ENCODE data around the gene SRP14. TPM values are rescaled to one million over a fixed set of nuclear protein-coding genes. Genes with fewer than 3 reads are reported as not detected.

The SRP14 gene
- total RNA-seq, 2 donors from 2014 or later: 163 to 167 TPM

- Histone ChIP-seq H3K4me1 (peaks cover 28% of the 10 kb centered on the region), H3K27ac (peak overlapping the region; percentile 78), H3K4me3 (no peak overlapping the region), H3K9me3 (no peaks in the 10 kb centered on the region), H3K27me3 (no peaks in the 10 kb centered on the region), H3K36me3 (no peaks in the 10 kb centered on the region), H3K9ac (ENCODE audit: low read depth in 2 of 2, low read length in 2 of 2) (peak overlapping the region in 1 of 2 donors; percentile 70)
- intact Hi-C loops (cut with DNase I): loop anchor here (5.0 kb wide), 1 partner anchor 54 kb away; the partner anchor contains the start of gene BMF
- no peak for TF ChIP-seq CTCF (IDR thresholded peaks at IDR 0.05)
- DNase-seq: no peak
Measured at GRCh38 chr15:40053079-40053830, 14.3 kb upstream of the SRP14 start.

GRCh38 chr15:40052604-40053003, 13.6 kb upstream of the SRP14 start:
- Histone ChIP-seq H3K36me3 (no peaks in the 10 kb centered on the region), H3K4me3 (no peak overlapping the region), H3K4me1 (peaks cover 32% of the 10 kb centered on the region), H3K27ac (peak overlapping the region; percentile 78), H3K9me3 (no peaks in the 10 kb centered on the region), H3K27me3 (no peaks in the 10 kb centered on the region), H3K9ac (ENCODE audit: low read depth in 2 of 2, low read length in 2 of 2) (peak overlapping the region in 1 of 2 donors; percentile 70)
- peak; percentile 78 for DNase-seq
- no peak for TF ChIP-seq CTCF (IDR thresholded peaks at IDR 0.05)
- intact Hi-C loops (cut with DNase I): loop anchor here (5.0 kb wide), 1 partner anchor 55 kb away; the partner anchor contains the start of gene BMF

GRCh38 chr15:40051616-40052415, 12.8 kb upstream of the SRP14 start:
- H3K9ac ChIP-seq (ENCODE audit: low read depth in 2 of 2, low read length in 2 of 2): peak overlapping the region in 1 of 2 donors; percentile 70
- TF ChIP-seq CTCF (IDR thresholded peaks at IDR 0.05): no peak
- peaks cover 40% of the 10 kb centered on the region for H3K4me1 ChIP-seq
- no peak overlapping the region for H3K4me3 ChIP-seq
- H3K27ac ChIP-seq: peak overlapping the region; percentile 78
- intact Hi-C loops (cut with DNase I): loop anchor here (5.0 kb wide), 1 partner anchor 55 kb away; the partner anchor contains the start of gene BMF
- DNase-seq: peak; percentile 80
- no peaks in the 10 kb centered on the region for H3K9me3 ChIP-seq
- no peaks in the 10 kb centered on the region for H3K36me3 ChIP-seq
- H3K27me3 ChIP-seq: no peaks in the 10 kb centered on the region

- Histone ChIP-seq H3K9ac (ENCODE audit: low read depth in 2 of 2, low read length in 2 of 2) (peak overlapping the region in 1 of 2 donors; percentile 30), H3K4me1 (peaks cover 44% of the 10 kb centered on the region), H3K4me3 (no peak overlapping the region), H3K27me3 (no peaks in the 10 kb centered on the region), H3K36me3 (no peaks in the 10 kb centered on the region), H3K9me3 (no peaks in the 10 kb centered on the region), H3K27ac (peak overlapping the region; percentile 78)
- DNase-seq: no peak
- no peak for TF ChIP-seq CTCF (IDR thresholded peaks at IDR 0.05)
- intact Hi-C loops (cut with DNase I): loop anchor here (5.0 kb wide), 1 partner anchor 56 kb away; the partner anchor contains the start of gene BMF
Measured at GRCh38 chr15:40050788-40051470, 11.9 kb upstream of the SRP14 start.

GRCh38 chr15:40048926-40049475, 10.0 kb upstream of the SRP14 start:
- peak overlapping the region; percentile 59 for H3K27ac ChIP-seq
- no peak for DNase-seq
- H3K9ac ChIP-seq (ENCODE audit: low read depth in 2 of 2, low read length in 2 of 2): no peak overlapping the region
- H3K9me3 ChIP-seq: no peaks in the 10 kb centered on the region
- H3K4me3 ChIP-seq: no peak overlapping the region
- H3K27me3 ChIP-seq: no peaks in the 10 kb centered on the region
- intact Hi-C loops (cut with DNase I): loop anchor here (5.0 kb wide), 2 partner anchors 163 to 228 kb away; no protein-coding TSS in a partner anchor
- H3K36me3 ChIP-seq: no peaks in the 10 kb centered on the region
- peaks cover 34% of the 10 kb centered on the region for H3K4me1 ChIP-seq
- no peak for TF ChIP-seq CTCF (IDR thresholded peaks at IDR 0.05)

Data from colonic mucosa (tissue), 4 donors.